Breast epithelium (tissue), 3 donors: Measurements from ENCODE around the gene HOXD1.

Experiments used
- CTCF ChIP-seq, 3 donors: fragments of 450-650 bp; IDR thresholded peaks; one replicate each; pipeline ENCODE4 v1.5.1; 2016 to 2017; ENCODE audit warnings: antibody characterized with exemption in 3 of 3, mild to moderate bottlenecking in 3 of 3, moderate library complexity in 3 of 3
- POLR2A ChIP-seq: fragments of 450-650 bp; IDR thresholded peaks from one replicate; pipeline ENCODE4 v1.6.1; 2016; ENCODE audit warnings: antibody characterized with exemption, mild to moderate bottlenecking, moderate library complexity
- POLR2AphosphoS5 ChIP-seq, 3 donors: sonication (generic); formaldehyde crosslinking; IDR thresholded peaks; one replicate each; pipeline ENCODE4 v1.6.1; 2017; ENCODE audit warnings: antibody characterized with exemption in 3 of 3

- no peak for TF ChIP-seq CTCF (IDR thresholded peaks at IDR 0.05)
- no peak for TF ChIP-seq POLR2A
- no peak for TF ChIP-seq POLR2AphosphoS5 (IDR thresholded peaks at IDR 0.05)
Observed at GRCh38 chr2:176177580-176178037, 10.9 kb upstream of the HOXD1 start.
